Activated gamma-delta T cell treated with anti-CD3 and anti-CD28 coated beads, Interleukin-2, amount 50 U/mL, for 16 hours (primary cell): Measurements from ENCODE around the gene SEMA5A.

Experiments
- DNase-seq: peaks from one replicate; pipeline ENCODE4 v3.0.0-alpha.2; 2020; ENCODE audit warnings: low read depth

Gene SEMA5A

DNA sequence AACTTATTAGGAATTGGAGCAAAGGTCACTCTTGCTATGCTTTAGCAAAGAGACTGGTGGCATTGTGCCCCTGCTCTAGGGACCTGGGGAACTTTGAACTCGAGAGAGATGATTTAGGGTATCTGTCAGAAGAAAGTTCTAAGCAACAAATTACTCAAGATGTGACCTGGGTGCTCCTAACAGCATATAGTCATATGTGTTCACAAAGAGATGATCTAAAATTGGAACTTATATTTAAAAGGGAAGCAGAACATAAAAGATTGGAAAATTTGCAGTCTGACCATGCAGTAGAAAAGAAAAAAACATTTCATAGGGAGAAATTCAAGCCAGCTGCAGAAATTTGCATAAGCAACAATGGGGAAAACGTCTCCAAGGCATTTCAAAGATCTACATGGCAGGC, 68.3 kb downstream of the SEMA5A start:
- DNase-seq = no peak

DNA sequence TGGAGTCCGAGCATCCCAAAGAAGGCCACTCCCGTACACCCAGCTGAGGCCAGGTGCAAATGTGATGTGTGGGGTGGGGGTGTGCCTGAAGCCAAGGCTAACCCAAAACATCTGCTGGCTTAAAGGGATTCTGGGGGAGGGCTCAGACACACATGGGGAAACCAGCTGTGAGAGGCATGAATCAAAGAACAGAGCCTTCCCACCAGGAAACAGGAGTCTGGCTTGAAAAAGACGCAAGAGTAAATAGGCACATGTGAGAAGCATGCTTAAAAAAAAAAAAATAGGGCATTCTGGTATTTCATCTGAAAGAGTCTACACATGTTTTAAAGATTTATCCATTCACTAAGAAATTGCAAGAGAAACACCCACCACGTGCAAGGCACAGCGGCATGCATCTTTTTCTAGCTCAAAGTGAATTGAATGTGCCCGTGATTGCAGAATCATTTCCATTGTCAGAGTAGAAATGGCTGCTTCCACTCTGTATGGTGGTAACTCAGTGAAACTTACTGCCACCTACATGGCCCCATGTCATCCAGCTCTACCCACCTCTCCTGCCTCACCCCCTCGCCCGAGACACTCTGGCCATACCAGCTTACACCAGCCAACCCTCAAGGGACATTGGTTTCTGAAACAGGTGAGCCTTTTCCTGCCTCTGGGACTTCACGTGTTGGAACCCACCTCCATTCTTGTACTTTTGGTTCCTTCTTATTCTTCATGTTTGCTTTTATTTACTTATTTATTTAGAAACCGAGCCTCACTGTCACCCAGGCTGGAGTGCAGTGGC, 71.5 kb downstream of the SEMA5A start:
- DNase-seq = no peak

DNA sequence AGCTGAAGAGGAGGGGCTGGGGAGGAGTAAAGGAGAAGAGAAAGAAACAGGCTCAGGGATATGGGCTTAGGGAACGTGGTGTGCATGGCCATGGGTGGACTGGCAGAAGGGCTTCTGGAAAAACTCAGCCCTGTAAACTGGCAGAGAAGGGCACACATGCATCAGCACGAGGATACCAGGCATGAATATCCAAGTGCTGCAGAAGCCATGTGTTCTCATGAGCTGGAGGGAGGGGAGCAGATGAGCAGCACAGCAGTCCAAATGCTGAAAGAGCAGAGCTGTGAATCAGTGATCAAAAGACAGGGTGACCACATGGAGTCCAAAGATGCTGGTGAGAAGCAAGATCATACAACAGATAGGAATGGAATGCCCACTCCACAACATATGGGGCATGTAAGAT, 72.3 kb downstream of the SEMA5A start:
- DNase-seq = no peak

DNA sequence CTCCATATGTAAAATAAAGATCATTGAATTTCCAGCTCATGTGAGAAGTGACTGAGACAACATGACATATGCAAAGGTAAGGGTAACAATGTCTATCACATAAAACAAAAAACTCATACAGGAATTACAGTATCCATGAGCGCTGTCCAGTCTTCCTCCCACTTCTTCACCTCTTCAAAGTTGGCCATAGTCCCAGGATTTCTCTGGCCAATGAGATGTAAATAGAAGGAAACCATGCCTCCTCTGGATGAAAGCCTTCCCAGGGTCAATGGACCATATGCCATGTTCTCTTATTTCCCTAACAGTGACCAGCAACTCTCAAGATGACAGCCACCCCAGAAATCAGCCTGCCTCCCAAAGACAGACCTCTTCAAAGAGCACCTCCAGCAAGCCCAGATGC, 75.5 kb downstream of the SEMA5A start:
- DNase-seq = no peak

DNA sequence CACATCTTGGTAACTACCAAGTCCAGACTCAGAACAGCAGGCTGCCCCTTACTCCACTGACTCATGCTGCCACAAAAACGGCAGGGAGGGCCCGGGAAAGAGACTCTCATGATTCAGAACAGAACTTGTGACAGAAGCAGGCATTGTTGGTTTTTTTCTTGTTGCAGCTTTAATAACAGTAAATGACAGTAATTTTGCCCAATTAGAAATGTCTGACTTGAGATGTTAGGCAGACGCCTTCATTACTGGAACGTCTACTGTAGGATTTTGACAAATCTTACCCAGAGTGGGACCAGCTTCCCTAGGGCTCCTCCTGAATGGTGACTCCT, 77.9 kb downstream of the SEMA5A start:
- DNase-seq = no peak

DNA sequence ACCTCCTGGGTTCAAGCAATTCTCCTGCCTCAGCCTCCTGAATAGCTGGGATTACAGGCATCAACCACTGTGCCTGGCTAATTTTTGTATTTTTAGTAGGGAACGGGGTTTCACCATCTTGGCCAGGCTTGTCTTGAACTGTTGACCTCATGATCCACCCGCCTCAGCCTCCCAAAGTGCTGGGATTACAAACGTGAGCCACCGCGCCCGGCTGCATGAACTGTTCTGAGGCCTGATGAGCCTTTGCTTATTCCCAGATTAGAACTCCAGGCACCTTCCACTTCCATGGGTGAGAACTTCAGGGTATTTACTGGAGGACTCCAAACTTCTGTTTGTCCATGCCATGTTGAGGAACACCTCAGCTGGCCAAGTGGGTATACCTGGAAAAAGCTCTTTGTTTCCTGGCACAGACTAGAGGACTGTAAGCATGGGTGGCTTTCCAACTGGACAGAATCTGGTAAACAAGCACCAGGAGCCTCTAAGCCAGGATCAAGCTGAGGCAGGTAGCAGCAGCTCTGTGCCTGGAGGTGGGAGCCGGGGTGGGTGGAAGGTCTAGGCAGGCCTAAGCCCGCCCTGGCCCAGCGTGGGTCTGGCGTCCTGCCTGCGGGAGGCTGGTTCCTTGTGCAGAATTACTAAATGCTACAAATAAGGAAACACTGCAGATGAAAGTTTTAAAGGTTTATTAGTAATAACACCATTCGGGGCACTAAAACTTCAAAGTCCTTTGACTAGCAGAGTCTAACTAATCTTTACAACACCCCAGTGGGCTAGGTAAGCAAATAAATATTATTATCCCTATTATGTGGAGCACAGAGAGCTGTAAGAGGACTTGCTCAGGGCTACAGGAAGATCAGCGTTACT, 78.4 kb downstream of the SEMA5A start:
- DNase-seq = no peak

DNA sequence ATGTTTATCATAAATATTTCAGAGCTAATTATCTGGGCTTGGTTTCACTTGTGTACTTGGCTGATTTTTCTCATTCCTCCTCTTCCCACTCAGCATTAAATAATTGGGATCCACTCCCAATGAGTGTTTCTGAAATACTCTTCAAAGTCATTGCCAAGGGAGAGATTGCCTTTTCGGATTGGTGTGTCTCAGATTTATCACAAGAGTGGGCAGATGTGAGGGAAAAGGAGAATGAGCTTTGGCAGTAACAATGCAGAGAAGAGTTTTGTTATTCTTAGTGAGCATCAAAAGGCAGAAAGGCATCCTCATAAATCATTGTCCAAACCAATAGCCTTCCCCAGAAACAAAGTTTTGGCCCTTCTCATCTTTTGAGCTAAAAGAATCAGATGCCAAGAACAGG, 79.2 kb downstream of the SEMA5A start:
- DNase-seq = no peak

DNA sequence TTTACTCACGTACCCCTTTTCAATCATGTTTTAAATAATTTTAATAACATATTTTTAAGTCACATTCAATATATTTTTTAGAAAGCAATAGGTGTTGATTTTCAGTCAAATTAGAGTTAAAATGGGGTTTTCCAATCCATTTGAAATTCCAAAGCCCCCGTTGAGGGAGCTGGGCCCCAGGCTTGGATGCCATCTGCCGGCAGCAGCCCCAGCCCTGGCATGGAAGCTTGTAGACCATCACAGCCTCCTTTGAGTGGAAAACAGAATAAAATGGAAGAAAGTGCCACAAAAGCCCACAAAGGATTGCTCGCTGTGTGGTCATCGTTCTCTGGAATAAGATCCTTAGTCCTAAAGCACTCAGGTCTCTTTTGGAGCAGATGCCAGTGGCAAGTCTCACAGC, 81.4 kb downstream of the SEMA5A start:
- no peak for DNase-seq

DNA sequence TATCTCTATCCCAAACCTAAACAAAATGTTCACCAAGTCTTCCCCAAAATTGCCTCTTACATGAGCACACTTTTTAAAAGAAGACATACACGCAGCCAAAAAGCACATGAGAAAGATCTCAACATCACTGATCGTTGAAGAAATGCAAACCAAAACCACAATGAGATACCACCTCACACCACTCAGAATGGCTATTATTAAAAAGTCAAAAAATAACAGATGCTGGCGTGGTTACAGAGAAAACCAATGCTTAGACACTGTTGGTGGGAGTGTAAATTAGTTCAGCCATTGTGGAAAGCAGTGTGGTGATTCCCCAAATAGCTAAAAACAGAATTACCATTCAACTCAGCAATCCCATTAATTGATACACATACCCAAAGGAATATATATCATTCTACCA, 83.8 kb downstream of the SEMA5A start:
- DNase-seq = no peak

DNA sequence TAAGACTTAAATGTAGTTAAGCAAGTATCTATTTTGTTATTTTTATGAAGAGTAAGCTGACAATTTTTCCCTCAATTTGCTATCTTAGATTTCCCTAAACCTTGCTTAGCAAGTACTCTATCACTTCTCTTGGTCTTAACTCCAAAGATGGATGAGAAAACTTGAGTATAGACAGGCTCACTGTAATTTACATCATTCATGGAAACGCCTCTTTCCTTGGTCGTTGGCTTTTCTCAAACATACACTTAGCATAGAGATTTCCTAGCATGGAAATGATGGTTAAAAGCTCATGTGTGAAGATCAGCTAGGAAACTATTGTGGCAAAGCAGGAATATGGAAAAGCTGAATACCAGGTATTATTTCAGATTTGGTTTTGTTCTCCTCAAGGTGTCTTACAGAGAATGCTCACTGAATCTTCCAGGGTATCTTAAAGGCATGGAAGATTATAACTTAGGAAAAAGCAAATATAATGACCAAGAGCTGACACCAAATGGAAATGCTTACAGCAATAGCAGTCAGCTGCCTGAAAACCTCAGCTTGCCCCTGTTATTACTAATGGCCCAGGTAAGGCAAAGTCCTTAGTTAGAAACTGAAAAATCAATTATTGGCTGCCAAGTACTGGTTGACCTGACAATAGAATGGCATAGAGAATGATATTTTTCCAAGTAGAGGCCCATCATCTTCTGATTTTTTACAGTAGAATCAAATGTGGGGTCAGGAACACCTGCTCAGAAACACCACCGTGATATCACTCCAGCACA, 84.8 kb downstream of the SEMA5A start:
- no peak for DNase-seq

DNA sequence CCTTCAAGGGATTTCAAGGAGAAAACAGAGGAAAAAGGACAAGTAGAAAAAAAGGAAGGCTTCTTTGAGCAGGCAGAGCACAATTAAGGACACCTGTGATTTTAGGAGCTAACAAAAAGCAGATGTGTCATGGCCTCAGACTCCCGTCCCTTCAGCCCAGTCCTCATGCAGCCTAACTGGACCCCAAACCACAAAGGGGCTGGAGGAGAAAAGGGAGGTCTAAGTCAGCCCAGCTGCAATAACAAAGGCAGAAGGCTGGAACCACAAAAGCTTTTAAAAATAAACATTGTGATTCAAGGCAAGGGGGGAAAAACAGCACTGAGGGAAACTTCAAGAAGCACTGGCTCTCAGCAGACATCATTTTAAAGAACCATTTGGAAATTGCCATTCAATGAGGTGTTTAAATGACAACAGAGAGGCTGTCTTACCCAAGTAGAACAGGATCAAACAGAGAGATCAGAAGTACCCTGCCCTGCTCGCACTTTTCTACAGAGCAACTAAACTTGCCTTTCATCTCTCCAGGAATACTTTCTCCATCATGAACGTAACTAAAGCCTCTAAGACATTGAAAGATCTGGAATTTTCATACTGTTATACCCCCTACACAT, 89.3 kb downstream of the SEMA5A start:
- DNase-seq = no peak

DNA sequence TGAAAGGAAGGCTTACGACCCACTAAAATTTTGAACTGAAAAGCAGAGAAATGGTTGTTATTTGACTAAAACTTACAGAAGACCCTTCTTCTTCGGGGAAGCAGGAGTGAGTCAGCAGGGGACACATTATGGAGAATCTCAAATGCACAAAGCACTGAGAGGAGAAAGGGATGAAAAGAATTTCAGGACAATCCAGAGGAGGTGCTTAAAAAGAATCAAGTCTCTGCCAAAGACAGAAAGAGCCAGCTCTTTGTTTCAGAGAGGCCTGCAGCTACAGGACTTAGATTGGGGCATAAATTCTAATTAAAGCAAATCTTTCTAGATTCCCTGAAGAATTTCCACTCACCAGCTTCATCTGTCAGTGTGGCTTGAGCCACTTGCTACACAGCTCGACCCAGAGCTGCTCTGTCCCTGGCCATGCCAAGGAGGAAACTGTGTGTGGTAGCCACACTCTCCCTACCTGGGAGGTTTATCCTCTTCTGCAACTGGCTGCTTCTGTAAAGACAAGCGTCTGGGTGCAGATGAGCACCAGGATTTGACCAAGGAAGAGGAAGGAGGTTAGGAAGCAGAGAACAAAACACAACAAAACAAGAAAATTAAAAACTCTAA, 89.9 kb downstream of the SEMA5A start:
- DNase-seq = no peak

DNA sequence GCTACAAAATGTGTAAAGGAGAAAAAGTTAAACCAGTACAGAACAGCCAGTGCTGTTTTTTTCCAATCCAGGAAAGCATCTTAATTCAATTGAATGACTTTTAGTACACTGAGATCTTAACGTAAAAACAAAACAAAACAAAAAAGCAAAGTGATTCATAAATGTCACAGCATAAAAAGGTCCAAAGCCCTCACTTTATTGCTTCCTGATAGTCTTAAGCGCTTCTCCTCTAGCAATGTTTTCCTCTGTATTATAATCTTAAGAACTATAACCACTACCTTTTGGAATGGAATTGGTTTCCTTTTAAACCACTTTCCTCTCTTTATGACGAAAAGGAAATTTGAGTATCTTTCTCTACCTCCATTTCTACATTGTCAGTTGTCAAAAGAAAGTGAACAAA, 91.4 kb downstream of the SEMA5A start:
- no peak for DNase-seq

DNA sequence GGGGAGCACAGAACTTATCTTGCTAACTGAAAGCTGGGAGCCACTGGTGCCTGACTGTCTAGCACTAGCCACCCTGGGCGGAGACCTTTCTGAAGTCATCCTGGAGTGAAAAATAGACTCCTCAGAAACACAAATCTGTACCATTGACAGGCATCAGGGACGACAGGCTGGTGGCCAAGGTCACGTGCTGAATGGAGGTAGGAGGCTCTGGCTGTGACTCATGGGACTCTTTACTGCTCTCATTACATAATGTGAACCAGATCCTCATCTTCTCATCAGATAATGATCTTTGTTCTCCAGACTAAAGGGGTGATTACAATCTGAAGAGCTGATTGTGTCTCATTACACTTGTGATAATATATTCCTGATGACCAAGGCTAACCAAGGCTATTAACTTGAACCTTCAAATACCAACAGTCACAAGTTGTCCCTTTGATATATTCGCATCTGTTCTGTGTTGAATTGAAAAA, 91.8 kb downstream of the SEMA5A start:
- DNase-seq = no peak

DNA sequence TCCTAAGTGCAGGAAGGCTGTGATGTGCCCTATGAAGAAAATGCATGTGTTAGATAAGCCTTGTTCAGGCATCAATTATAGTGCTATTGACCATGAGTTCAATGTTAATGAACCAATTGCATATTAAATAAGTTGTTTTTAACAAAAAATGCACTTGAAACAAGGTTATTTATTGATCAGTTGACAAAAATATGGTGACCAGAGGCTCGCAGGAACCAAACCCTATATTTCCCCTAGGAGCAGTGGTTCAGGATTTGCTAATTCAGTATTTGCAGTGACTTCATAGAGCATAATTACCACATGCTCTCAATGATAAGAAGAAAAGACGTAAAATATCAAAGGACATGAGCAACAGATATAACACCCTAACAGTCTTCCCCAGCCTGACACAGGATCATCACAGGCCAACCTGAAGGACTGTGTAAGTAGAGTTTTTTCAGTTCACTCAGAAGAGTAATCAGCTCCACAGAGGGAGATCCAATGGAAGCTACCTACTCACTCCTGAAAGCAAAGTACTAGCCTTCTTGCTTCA, 92.3 kb downstream of the SEMA5A start:
- no peak for DNase-seq

DNA sequence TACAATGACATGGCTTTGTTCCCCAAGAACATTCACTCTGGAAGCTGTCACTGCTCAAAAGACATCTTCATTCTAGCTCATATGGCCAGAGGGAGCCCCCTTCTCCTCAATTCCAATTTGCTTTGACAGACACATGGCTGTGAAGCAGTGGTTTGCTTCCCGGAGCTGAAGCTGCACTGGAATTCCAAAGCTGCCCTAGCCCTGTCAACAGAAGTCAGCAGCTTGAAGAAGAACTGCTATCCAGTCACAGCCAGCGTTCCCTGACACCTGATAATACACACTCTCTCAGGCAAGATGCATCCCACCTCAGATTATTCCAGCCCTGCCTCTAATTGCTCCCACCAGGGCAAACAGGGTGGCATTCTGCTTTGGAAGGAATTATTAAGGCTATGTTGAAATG, 93.7 kb downstream of the SEMA5A start:
- DNase-seq = no peak

DNA sequence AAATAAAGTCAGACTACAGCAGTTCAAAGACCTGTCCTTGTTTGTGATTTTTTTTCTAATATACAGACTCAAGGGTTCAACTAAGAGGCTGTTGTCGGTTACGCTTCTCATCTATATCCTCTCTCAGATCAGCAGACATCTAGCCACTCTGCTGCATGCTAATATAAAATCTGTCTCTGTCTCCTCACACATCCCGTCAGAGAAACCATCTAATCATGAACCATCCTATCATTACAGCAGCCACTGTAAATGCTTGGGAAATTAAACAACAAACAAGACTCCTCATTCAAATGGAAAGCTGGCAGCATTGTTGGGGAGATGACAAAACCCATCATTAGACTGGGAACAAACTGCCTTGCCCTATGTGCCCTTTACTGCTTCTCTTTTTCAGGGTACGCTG, 94.8 kb downstream of the SEMA5A start:
- DNase-seq = no peak

DNA sequence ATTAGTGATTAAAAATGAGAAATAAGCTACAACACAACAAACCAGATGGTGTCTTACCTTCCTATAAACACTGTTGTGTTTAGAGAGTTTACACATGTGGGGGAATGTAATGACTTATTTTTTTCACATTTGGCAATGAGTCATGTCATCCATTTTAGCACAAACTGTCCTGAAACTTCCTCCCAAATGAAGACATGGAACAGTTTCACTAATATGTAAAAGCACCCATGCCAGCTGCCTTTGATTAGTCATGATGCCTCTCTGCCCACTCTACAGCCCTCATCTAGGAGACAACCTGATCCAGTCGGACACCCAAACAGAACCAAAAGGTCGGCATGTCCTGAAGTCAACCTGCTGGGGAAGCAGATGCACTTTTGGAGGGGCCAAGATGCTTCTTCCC, 98.2 kb downstream of the SEMA5A start:
- DNase-seq = no peak

DNA sequence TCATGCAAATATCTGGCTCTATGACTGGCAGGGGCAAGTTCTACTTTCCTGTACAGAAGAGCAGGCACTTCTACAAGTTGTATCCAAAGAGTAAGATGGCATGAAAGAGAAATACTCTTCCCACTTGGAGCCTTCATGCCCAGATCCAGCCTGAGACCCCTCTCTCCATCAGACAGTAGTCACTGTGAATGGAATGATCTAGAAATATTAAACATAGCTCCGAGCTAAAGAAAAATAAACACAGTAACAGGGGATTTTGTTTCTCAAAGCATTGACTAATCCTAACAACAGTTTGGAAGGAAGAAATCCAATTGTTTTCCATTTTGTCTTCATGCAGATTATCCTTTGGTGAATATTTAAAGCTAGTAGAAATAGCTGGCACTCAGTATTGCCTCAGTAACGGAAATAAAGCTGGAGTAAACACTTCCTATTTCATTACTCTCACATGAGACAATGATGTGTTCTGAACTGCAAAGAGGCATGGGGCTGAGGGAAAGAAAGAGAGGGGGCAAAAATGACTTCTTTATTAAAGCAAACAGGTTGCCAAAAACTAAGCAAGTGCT, 100.0 kb downstream of the SEMA5A start:
- DNase-seq = no peak

DNA sequence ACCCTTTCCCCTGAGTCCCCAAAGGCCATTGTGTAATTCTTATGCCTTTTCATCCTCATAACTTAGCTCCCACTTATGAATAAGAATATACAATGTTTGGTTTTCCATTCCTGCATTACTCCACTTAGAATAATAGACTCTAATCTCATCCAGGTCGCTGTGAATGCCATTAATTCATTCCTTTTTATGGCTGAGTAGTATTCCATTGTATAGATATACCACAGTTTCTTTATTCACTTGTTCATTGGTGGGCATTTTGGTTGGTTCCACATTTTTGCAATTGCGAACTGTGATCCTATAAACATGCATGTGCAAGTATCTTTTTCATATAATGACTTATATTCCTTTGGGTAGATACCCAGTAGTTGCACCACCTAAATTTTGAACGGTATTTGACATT, 101.5 kb downstream of the SEMA5A start:
- DNase-seq = no peak

DNA sequence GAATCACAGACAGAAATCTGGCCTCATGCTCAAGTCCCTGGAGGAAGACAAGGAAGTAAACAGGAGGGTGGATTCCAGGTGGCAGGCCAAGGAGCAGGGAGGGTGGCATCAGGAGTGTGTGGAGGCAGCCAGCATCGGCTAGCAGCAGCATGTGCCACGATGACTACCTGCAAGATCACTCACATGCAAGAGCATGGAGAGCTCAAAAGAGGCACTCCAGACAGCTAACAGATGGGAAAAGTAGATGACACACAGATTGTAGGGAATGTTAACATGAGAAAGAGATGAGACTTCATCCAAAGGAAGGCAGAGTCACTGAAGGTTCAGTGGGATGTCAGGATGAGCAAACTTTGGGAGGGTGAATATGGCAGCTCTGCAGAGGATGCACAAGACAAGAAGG, 104.3 kb downstream of the SEMA5A start:
- no peak for DNase-seq
